Right renal cortex interstitium (tissue), 3 donors: ENCODE data around the gene TREM1. TPM values are rescaled to one million over a fixed set of nuclear protein-coding genes. Genes with fewer than 3 reads are reported as not detected.
"Not testable (repeated sequence)": the region's sequence is repeated elsewhere in the genome, so short reads cannot be mapped to it uniquely, and the experiment has no call there.

Experiments
- DNase-seq, 3 donors: peaks; one replicate each; pipeline ENCODE4 v3.0.0-alpha.2; 2013; ENCODE audit warnings: low read depth in 3 of 3, low spot score in 2 of 3
- polyA plus RNA-seq, 3 donors: library from polyadenylated mRNA; unstranded; fragments of 120-200 nt; gene quantifications; one replicate each; pipeline ENCODE4 v1.2.1, GENCODE V29; 2013; ENCODE audit not compliant: insufficient read length in 3 of 3

Gene TREM1
- polyA plus RNA-seq, 3 donors = 0.14 TPM; not detected in 2

DNA sequence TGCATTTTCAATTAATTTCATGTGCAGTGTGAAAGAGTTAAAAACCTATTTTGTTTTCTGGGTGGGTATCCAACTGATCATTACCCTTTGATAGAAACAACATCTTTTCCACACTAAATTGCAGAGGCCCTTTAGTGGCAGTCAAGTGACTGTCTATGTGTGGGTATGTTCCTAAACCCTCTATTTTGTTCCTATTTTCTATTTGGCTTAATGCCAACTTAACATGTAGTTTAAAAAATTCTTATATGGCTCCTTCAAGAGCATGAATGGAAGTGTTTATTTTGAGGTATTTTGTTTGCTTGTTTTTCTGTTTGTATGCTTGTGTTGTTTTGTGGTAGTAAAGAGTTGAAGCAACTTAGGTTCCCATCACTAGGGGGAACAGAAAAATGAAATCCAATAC lies 19.9 kb downstream of the TREM1 start:
- no peak for DNase-seq

DNA sequence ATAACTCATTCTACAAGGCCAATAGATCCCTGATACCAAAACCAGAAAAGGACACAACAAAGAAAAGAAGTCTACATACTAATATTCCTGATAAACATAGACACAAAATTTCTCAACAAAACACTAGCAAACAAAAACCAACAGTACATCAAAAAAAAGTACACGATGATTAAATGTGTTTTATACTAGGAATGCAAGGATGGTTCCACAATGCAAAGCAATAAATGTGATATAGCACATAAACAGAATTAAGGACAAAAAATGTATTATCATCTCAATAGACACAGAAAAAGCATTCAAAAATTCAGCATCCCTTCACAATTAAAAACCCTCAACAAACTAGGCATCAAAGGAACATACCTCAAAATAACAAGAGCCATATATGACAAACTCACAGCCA lies 23.2 kb downstream of the TREM1 start:
- no peak for DNase-seq

DNA sequence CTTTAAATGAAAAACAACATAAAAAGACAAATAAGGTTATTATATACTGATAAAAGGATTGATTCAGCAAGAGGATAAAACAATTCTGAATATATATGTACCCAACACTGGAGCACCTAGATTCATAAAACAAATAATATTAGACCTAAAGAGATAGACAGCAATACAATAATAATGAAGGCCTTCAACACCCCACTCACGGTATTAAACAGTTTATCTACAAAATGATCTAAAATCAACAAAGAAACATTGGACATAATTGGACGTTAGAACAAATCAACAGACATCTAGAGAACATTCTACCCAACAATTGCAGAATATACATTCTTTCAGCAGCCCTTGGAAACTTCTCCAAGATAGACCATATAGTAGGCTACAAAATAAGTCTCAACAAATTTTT lies 24.1 kb downstream of the TREM1 start:
- DNase-seq = no peak

DNA sequence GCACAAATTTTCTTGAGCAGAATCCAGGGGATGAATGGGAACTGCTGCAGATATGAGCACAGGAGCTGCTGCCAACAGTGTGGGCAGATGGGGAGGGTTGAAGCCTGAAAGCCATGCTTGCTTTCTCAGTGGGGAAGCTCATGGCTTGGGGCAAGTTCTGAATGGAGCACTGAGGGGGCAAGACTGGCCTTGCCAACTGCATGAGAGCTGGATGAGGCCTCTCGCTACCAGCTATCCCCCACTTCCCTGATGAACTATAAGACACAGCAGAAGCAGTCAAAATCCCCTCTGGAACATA lies 28.3 kb downstream of the TREM1 start:
- no peak for DNase-seq

DNA sequence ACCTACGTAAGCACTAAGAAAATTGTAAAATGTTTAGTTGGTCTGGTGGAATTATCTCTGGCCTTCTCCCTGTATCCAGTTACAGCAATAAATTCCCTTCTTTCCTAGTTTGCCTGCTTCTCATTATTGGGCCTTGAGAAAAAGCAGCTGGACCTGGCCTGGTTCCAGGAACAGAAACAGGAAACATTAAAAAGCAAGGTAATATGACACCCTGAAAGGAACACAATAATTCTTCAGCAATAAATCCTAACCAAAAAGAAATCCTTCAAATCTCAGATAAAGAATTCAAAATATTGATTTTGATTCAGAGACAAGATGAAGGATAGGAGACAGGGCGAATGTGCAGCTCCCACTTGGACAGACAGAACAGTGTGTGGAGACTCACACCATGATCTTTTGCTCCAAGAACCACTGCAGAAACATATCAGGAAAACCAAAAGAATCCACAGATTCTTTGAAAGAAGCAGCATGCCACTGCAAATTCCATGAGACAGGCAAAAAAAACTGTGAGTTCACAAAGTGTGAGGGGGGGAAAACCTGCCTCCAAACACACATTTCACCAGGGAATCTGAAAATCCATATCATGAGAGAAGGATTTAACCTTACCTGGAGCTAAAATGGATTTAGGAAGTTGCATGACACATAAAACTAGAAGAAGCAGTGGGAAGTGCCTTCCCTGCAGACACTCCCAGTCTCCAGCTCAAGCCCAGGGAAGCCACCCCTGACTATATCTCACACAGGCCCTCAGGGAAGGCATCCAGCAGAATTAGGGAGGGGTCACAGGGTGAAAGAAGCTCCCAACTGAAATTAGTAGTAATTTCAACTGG lies 28.9 kb downstream of the TREM1 start:
- peak; percentile 79 to 87 (median 84) for DNase-seq

DNA sequence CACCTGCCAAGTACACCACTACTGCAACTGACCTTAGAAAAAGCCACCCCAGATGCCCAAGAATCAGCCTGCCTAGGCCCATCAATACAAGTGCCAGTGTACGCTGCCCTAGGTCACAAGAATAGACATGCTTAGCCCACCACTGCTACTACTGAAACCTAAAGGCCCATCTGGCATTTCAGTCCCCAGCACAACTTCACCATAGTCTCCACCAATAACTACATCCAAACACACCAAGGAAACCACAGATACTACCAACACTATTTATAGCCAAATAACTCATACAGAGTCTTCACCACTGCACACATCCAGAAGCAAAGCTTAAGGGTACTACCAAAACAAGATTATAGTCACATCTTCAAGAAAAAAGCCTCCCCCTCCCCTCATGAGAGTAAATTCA lies 30.1 kb downstream of the TREM1 start:
- DNase-seq = no peak

DNA sequence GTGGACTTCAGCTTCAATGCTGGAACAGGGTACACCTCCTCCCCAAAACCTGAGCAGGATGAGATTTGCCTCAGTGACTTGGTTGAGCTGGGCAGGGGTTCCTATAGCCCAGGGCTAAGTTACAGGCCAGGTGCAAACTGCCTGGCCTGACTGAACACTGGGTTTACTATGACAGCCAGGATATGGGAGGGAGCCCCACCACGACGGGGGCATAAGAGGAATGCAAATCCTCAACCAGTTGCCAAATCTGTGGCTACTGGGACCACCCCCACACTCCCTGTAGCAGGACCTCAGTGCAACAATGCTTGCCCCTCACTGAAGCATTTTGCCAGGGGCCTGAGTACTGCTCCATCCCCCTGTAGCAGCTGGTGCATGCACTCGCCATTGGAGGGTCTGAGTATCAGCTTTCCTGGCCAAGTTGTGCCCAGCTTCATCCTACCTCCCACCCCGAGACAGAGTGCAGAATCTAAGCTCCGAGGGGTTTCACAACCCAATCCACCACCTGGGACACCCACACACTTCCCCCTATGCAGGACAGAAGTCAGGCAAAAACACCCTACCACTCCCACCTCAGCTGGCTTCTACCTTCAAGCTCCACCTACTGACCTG lies 30.7 kb downstream of the TREM1 start:
- no peak for DNase-seq

DNA sequence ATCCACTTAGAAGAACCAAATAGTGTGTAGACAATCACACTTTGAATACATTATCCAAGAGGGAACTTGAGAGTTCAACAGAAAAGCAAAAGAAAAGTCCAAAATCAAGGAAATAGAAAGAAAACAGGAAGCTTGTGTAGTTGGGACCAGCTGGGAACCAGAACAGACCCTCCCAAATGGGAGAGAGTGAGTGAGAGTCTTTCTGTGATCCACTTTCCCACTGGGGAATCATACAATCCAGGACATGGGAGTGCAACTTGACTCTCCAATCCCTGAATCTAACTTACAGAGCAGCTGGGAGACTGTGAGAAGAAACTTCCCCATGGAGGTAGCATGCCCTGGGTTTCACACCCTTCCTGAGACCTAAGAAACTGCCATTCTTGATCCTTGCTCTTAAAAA lies 31.4 kb downstream of the TREM1 start:
- no peak for DNase-seq

DNA sequence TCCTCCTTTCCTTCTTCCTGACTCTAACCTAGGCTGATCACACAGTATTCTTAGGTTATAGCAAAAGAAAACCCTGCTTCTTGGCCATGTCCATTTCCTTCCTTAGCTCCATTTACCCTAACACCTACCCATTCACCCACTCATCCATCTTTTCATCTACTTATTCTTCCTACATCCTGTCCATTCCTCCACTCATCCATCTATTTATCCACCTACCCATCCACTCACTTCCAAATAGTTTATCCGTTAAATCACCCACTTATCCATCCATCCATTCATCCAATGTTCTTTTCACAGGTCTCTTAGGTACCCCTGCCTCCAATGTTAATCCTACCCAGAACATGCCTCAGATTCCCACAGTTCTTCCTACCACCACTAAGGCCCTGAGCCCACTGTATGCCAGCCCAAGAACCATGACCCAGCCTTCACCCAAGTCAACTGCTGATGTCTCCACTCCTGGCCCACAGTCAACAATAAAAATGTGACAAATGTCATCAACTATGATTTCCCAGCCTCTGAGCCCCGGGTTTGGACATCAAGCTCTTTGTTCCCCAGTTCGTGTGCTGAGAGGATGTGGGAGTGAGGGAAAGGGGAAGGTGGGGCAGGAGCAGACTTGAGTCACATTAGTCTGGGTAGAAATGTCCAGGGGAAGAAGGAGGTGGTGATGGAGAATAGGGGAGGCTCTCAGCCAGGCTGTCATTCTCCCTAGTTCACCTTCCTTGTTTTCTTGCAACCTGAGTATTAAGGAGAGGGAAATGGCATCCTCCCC lies 33.9 kb downstream of the TREM1 start:
- no peak for DNase-seq

DNA sequence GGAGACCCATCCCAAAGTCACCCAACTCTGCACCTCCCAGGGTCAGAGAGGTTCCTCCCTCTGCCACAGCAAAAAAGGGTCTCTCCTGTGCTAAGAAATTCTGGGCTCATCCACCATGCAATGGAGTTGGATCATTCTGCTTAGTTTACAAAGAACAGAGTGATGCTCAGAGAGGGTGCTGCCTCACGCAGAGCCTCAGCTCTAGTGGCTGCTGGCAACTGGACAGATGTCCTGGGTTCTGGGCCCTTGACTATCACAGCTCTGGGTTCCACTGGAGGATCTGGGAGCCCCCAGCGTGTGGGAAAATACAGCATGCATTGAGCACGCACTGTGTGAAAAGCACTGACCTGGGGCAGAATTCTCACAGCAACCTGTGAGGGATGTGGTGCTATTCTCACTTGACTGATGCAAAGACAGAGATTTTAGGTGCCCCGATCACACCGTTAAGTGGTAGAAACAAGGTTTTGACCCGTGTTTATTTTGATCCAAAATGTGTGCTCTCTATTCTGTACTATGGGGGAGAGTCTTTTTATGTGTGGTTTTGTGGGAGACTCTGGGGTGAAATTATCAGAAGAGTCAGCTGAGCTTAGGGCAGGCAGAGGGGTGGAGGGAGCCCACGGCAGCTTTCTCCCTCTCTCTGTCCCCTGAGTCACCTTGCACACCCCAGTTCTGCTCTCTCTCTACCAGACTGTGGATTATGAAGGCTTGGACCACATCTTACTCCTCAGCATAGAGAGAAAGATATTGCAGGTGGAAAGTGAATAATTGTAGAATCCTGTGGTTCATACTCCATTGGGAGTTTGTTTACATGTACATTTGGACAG lies 38.4 kb downstream of the TREM1 start:
- DNase-seq = no peak

DNA sequence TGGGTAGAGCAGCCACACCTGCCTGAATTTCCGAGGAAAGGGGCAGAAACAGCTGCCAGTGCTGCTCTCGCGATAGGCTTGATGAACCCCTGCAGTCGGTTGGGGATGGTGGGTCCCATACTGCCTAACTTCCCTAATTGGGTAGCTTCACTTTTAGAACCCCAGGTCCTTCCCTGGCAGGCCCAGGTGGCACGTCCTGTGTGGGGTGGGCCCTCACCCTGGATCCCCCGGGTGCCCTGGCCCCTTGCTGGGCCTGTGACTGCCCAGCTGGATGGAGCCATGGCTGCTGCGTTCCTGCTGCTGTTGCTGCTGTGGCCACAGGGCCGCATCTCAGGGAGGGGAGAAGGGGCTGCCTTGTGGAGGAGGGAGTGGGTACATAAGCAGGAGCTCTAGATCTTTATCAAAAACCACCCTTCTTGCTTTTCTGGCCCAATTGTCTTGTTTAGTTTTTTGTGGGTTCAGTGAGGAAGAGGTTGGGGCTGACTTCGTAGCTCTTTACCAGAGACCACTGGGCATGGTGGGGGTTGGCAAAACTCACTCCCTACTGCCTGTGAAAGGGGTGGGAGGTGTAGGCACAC lies 39.1 kb downstream of the TREM1 start:
- DNase-seq = no peak

DNA sequence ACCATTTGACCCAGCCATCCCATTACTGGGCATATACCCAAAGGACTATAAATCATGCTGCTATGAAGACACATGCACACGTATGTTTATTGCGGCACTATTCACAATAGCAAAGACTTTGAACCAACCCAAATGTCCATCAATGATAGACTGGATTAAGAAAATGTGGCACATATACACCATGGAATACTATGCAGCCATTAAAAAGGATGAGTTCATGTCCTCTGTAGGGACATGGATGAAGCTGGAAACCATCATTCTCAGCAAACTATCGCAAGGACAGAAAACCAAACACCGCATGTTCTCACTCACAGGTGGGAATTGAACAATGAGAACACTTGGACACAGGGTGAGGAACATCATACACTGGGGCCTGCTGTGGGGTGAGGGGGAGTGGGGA lies 40.0 kb downstream of the TREM1 start:
- DNase-seq = not testable (repeated sequence)

DNA sequence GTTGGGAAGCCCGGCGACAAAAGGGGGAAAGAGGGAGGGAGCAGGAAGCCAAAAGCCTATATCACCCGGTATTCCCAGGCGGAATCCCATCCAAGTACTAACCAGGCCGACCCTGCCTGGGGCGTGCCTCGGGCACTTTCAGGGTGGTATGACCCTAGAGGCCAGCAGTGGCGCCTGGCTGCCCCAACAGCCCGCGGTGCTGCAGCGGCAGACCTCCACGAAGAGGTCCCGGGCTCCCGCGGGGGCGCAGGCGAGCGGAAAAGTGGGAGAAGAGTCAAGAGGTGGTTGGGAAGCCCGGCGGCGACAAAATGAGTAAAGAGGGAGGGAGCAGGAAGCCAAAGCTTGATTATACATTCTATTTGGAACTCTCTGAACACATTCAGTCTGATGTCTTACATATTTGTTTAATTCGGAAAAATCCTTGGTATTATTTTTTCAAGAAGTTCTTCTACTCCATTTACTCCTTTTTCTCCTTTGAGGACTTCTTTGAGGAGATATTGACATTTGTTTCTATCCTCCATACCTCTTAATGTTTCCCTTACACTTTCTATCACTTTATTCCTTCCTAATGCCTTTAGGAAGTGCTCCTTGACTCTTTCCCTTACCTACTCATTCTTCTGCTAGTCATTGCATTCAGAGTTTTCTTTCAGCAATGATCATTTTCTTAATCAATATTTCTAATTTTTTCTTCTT lies 46.9 kb downstream of the TREM1 start:
- no peak for DNase-seq

DNA sequence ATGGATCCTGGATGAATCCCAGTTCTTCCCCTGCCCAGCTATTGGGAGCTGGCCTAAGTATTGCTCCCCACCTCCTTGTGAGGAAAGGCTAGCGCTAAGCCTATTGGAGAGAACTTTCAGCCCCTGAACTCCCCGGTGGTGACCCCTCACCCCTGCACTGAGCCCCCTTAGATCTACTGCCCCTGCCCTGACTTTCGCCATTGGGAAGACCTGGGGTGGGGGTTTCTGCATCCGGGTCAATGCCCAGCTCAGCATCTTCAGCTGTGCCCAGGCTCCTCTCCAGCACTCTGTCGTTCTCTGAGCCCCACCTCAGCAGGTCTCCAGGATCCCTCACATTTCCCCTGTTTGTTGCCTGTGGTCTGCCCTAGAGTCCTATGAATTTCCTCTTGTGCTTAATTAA lies 49.4 kb downstream of the TREM1 start:
- DNase-seq = no peak

DNA sequence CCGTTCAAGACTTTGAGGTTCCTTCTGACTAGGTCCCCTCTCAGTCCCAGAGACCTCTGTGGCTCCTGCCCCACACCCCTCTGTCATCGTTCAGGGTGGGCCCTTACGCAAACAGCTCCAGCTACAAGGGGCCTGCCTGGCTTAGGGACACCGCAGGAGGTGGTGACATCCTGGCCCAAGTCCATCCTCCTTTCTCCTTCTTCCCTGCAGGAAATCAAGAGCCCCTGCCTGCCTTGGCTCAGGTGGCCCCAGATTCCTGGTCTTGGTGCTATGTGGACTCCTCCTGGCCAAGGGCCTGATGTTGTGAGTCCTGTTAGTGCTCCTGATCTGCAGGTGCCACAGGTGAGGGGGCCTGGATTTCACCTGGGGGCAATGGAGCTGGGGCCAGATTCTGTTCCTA lies 50.2 kb downstream of the TREM1 start:
- DNase-seq = no peak

DNA sequence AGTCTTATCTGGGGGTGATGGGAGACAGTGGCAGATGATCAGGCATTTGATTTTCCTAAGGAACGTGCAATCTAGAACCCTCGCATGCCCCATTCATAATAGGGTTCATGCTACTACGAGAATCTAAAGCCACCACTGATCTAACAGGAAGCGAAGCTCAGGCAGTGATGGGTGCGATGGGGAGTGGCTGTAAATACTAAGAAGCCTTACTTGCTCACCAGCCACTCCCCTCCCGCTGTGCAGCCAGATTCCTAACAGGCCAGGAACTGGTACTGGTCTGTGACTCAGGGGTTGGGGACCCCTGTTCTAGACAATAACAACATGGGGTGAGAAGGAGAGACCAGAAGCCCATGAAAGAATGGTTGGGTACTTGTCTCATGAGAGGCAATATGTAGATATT lies 53.8 kb downstream of the TREM1 start:
- DNase-seq = no peak

DNA sequence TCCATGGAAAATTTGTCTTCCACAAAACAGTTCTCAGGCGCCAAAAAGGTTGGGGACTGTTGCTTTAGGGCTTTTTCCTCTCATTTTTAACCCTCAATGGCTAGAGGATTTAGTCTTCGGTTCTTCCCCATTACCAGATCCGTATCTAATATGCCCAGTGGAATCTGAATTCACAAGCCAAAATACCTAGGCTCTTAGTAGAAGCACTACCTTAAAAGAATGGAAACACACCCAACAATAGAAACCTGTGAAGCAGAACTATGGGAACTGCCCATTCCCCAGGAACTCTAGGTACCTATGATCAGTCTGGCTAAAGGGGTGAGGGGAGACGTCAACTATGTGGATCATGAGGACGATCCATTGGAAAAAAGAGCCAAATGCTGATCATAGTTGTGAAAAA lies 55.2 kb downstream of the TREM1 start:
- no peak for DNase-seq

DNA sequence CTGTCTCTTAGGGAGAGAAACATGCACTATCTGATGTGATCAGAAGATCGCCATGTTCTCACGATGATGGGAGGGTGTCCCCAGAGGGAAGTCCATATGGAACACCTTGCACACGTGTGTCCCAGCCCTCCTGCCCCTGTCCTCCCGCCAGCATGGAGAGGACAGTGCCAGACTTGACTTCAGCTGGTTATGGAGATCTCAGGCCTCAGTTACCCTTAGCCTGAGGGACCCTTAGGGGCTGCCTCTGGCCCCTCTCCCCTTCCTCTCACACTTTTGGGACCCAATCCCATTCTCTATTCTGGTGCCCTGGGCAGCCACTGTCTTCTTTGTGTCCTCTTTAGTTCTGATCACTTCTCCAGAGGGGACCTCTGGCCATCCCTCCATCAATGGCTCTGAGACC lies 56.8 kb downstream of the TREM1 start:
- DNase-seq = no peak

DNA sequence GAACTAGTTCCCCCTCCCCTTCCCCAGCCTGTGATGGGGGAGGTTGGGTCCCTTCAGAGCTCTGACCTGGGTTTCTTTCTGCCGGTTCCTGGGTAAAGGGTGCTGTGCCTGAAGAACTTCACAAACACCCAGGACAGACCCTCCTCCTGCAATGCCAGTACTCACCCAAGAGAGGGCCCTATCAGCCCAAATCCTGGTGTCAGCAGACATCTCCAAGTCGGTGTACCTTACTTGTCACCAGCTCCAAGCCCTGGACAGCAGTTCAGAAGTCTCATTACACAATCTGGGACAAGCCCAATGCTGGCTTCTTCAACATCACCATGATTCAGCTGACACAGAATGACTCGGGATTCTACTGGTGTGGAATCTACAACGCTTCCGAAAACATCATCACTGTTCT lies 57.9 kb downstream of the TREM1 start:
- no peak for DNase-seq

DNA sequence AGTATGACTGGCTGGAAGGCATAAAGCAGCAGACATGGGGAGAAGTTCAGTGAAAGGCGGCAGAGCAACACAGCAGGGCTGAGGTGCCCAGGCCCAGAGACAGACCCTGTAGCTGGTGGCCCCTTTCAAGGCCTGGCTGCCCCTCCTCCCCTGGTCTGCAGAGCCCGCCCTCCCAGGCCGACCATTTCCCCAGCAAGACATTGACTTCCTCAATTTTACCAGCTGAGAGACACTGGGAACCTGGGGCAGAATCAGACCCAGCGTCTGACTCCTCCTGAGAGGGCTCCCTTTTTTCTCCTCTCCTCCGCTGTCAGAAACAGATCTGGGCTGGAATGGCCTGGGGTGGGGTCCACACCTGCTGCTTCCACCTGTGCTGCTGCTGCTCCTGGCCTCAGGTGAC lies 58.4 kb downstream of the TREM1 start, which contains the start of gene TREML4:
TREML4 (plus strand) TSS at position 254 of the 400 bp plus-strand sequence; CDS start at position 333, 79 bp downstream.
- DNase-seq = no peak
